ENCODE data around the gene CTSK.

DNA sequence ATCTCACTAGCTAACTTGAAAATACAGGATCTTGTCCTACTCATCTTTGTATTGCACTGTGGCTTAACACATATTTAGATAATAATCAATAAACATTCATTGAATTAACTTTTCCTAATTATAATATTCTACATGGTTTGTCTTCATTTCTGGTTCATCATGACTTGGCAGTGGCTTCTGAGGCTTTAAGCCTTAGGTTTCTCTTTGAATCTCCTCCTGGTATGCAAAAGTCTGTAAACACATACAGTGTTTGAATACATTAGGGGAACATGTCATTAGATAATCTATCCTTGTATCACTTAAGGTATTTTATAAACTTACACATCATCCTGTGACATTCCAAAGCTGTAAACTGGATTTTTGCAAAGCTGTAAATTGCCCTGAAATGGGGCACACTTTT is 20.6 kb downstream of the CTSK start:
- TF ChIP-seq, protein P1, sequence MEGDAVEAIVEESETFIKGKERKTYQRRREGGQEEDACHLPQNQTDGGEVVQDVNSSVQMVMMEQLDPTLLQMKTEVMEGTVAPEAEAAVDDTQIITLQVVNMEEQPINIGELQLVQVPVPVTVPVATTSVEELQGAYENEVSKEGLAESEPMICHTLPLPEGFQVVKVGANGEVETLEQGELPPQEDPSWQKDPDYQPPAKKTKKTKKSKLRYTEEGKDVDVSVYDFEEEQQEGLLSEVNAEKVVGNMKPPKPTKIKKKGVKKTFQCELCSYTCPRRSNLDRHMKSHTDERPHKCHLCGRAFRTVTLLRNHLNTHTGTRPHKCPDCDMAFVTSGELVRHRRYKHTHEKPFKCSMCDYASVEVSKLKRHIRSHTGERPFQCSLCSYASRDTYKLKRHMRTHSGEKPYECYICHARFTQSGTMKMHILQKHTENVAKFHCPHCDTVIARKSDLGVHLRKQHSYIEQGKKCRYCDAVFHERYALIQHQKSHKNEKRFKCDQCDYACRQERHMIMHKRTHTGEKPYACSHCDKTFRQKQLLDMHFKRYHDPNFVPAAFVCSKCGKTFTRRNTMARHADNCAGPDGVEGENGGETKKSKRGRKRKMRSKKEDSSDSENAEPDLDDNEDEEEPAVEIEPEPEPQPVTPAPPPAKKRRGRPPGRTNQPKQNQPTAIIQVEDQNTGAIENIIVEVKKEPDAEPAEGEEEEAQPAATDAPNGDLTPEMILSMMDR (IDR thresholded peaks at IDR 0.05) = no peak
- TF ChIP-seq POLR2A (IDR thresholded peaks at IDR 0.05) = no peak
